NOMO-1 (cell line): ENCODE results near the gene DNASE1L2.
A peak's percentile ranks its signal among the peaks of the same experiment; 100 is the strongest.
"Not testable (repeated sequence)": the region's sequence is repeated elsewhere in the genome, so short reads cannot be mapped to it uniquely, and the experiment has no call there.

Source experiments
- DNase-seq, 2 experiments: peaks; one replicate each; lab custom pipeline; 2025; ENCODE audit not compliant: unreplicated experiment in 2 of 2; lab: John Stamatoyannopoulos, UW

The DNASE1L2 gene

DNA sequence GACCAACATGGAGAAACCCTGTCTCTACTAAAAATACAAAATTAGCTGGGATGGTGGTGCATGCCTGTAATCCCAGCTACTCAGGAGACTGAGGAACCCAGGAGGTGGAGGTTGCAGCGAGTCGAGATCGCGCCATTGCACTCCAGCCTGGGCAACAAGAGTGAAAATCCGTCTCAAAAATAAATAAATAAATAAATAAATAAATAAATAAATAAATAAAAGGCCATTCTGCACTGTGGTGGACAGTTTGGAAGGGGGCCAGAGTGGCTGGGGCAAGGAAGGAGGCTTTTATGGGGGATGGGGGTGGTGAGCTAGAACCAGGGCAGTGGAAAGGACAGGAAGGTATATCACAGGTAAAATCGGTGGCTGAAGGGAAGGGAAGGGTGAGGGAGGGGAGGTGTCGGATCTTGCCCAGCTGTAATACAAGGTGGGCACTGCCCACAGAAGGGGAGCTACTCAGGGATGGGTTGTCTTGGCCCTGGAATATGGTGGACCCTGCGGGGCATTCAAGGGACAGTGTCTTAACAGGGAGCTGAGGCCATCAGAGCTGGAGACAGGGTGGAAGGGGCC, 33.0 kb upstream of the DNASE1L2 start:
- not testable (repeated sequence) for DNase-seq

DNA sequence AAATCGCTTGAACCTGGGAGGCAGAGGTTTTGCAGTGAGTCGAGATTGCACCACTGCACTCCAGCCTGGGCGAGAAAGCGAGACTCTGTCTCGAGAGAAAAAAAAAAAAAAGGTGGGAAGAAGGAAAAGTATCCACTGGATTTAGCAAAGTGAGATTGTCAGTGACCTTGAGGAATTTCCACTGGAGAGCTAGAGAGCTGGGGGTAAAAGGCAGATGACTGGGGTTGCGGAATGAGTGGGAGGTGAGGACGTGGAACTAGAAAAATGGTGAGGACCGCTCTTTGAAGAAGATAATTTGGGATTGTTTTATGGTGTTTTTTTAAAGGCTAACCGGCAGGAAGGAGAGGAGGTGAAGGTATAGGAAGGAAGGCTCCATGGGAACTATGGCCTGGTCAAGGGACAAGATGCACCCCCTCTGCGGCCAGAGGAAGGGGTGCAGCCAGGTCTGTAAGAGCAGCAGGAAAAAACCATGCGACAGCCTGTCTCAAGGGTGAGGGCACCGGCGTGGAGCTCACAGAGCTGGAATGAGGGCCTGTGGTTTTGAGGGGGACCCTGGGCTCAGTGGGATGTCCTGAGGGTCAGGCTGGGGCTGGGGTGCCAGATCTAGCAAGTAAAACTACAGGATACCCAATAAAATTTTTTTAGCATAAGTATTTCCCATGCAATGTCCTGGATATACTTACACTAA, 31.7 kb upstream of the DNASE1L2 start:
- no peak for DNase-seq

DNA sequence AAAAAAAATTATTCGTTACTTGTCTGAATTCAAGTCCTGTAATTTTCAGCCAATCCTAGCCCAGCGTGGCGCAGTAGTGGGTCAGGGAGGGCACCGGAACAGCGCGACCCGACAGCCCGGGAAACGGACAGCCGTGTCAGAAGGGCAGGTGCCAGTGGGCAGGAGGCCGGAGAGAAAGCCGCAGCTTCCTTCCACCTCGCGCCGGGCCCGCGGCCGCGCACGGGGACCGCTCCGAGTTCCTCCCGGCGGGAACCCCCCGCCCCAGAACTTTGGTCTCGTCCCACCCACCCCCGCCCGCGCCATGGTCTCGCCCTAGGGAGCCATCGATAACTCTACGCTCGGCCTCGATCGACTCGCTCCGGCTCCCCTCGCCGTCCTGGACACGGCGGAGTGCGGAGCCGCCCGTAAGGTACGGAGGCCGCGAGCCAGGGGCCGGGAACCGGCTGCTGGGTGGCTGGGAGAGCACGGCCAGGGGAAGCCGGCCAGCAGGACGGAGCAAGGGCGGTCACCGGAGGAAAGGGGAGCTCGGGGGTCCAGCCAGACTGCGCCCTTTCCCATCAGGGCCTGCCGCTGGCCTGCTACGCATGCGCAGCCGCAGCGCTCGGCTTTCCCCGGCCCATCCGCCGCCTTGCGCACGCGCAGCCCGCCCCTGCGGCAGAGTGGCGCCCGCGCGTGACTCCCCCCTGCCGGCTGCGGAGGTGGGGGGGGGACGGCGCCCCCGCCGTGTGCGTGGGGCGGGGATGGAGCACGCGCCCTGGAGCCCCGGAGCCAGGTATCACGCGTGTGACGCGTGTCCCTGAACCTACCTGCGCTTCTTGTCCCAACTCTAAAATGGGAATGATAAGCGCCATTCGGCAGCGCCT, 30.9 kb upstream of the DNASE1L2 start, which contains the start of gene MLST8:
MLST8 (plus strand) TSS at position 351 of the 863 bp plus-strand sequence. CDS start 632 bp downstream, outside the sequence.
- peak; percentile 74 to 82 for DNase-seq

DNA sequence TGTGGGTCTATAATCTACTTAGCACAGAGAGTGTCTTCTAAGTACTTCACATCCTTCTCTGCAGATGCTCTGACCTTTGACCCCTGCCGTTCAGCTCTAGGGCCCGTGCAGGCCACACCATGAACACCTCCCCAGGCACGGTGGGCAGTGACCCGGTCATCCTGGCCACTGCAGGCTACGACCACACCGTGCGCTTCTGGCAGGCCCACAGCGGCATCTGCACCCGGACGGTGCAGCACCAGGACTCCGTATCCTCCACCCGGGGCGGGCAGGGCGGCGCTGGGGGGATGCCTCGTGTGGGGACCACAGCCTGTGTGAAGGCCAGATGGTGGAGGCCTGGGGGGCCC, 30.3 kb upstream of the DNASE1L2 start:
- no peak for DNase-seq

DNA sequence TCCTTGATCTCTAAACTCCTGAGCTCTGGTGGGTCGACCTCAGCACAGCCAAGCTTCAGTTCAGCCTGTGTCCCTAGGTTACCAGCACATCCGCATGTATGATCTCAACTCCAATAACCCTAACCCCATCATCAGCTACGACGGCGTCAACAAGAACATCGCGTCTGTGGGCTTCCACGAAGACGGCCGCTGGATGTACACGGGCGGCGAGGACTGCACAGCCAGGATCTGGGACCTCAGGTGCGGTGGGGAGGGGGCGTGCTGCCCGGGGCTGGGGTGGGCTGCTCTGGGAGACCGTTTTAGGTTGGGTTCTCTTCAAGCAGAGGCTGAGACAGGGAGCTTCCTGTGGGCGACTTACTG, 29.8 kb upstream of the DNASE1L2 start:
- no peak for DNase-seq

DNA sequence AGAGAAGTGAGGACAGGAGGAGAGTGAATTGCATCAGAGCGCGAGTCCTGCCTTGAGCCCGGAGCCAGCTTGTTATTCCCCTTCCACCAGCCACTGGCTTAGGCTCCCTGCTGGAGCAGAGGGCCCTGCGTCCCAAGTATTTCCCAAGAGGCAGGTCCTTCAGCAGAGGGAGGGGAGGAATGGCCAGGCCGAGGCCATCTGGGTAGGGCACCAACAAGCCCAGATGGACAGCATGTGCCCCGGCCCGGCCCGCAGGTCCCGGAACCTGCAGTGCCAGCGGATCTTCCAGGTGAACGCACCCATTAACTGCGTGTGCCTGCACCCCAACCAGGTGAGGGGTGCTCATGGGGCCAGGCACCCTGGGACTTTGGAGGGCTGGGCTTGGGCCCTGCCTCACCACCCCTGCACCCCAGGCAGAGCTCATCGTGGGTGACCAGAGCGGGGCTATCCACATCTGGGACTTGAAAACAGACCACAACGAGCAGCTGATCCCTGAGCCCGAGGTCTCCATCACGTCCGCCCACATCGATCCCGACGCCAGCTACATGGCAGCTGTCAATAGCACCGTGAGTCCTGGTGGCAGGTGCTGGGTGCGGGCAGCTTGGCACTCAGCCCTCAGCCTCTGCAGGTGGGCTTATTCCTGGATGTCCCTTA, 29.3 kb upstream of the DNASE1L2 start:
- no peak for DNase-seq

DNA sequence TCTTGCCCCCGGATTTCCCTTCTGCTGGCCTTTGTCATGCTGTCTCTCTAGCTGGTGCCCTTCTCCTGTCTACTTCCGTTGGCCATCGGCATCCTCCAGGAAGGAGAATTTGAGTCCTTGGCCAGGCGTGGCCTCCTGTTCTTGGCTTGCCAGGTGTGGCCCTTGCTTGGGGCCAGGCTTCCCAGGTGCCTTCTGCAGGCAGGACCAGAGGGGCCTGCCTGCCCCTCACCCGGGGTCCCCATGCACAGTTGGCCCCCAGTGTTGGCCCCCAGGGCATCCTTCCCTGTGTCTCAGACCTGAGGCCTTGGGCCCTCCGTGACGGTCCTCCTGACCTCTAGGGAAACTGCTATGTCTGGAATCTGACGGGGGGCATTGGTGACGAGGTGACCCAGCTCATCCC, 28.4 kb upstream of the DNASE1L2 start:
- no peak for DNase-seq

DNA sequence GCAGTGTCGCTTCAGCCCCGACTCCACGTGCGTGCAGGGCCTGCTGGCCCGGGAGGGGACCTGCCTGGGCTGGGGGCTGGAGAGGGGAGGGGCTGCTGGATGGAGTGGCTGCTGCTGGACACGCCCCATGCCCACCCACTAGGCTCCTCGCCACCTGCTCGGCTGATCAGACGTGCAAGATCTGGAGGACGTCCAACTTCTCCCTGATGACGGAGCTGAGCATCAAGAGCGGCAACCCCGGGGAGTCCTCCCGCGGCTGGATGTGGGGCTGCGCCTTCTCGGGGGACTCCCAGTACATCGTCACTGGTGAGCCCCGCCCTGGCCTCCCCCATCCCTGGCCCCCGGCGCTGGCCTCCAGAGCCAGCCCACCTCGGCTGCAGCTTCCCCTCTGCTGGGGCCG, 27.9 kb upstream of the DNASE1L2 start:
- DNase-seq, result no peak

DNA sequence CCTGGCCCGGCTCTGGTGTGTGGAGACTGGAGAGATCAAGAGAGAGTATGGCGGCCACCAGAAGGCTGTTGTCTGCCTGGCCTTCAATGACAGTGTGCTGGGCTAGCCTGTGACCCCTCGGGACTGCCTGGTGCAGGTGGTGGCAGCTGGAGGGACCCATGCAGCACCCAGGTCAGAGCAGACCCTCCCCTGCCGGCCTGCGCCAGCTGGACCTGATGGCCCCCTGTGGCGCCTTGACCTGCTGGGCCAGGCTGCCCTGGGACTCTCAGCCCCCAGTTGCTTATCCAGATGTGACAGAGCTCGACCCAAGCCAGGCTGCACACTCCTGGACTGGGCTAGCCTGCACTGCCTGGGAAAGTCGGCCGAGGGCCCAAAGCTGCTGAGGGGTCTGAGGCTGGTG, 27.5 kb upstream of the DNASE1L2 start:
- no peak for DNase-seq

DNA sequence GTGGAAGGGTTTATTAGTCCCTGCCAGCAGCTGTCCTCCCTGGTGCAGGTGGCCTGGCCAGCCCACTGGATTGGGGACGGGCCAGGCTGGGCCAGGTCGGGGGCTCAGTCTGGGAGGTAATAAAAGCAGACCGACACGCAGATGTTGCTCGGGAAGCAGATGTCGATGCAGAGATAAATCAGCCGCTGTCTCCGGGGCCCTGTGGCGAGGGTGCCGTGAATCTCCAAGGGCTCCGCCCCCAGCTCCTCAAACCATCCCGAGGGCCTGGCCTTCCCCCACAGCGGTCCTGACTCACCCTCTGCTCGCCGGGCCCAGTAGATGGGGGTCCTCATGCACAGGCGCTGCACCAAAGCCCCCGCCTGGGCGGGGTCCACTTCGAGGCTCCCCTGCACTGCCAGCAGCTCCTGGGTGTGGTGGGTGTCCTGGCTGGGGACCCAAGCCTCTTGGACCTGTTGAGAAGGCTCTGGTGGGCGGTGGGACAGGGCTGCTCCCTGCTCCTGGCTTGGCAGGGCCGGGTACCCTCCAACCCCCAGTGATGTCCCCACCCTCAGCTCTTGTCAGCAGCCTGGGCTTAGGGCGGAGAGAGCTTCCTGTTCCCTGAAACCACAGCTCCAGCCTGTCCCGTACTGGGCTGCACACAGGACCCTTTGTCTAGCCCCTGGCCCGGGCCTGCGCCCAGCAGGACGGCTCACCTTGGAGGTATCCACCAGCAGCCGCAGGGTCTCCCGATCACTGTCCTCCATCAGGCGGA, 26.8 kb upstream of the DNASE1L2 start:
- DNase-seq, result no peak

DNA sequence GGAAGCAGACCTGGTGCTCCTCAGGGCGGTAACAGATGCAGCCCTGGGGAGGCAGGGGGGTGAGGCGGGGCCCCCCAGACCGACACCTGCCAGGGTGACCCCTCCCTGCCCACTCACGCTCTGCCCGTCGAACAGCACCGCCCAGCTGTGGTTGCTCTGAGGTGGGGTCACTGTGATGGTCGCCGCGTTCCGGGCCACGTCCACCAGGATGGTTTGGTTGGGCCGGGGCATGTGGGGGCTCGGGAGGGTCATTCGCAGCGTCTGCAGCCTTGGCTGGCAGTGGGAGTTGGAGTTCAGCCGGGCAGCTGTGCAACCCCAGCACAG, 26.3 kb upstream of the DNASE1L2 start:
- DNase-seq, result no peak

DNA sequence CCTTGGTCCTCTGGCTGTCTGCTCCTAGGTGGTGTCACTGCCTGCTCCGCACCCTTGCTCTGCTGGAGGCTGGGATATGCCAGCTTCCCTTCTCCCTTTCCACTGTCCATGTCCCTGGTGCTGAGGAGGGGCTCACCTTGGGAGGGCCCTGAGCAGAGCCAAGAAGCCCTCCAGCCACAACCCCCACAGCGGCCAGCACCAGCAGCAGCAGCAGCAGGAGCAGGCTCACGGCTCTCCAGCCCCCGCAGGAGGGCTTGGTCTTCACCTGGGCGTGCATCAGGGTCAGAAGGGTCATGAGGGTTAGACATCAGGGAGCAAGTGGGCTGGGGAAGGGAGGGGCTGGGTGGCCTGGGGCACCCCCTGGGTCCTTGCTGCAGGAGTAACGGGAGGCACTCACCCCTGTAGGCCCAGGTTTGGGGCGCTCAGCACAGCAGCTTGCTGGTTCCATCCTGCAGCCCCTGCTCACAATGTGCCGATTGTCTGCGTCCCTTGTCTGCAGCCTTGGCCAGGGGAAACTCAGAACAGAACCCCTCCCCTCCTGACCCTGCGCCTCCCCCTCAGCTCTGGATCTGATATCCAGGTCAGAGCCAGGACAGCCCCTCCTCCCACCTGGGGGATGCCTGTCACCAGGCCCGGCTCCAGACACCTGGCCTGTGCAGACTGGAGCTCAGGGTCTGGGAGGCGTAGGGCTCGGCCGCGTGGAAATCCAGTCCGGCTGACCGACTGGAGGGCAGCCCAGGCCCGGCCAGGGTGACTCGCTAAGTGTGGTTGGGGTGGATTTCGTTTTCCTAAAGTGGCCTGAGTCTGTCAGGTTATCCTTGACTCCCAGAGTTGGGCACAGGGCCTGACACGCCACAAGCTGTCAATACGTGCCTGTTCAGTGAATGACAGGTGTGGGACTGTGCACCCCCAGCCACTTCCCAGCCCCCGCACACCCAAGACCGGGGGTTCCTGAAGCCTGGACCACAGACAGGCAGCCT, 25.6 kb upstream of the DNASE1L2 start, which contains the start of gene BRICD5:
BRICD5 (minus strand) TSS at position 478 of the 980 bp plus-strand sequence; CDS start at position 448, 30 bp downstream.
- DNase-seq, result no peak

DNA sequence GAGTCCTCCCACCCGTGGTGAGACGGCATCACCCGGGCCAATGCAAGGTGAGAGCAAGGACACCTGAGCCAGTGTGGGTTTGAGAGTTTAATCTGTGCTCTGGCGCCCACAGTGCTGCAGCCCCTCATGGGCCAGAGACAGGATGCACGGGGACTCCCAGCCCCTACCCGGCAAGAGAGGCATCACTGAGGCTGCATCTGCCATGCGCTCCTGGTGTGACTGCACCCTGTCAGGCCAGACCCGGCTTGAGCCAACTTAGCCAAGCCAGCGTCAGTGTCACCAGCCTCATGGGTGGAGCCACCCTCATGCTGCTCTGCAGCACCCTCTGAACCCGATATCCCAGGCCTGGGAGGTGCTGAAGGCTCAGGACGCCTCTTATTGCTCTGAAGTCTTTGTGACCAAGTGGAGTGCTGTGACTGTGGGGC, 24.3 kb upstream of the DNASE1L2 start:
- no peak for DNase-seq

DNA sequence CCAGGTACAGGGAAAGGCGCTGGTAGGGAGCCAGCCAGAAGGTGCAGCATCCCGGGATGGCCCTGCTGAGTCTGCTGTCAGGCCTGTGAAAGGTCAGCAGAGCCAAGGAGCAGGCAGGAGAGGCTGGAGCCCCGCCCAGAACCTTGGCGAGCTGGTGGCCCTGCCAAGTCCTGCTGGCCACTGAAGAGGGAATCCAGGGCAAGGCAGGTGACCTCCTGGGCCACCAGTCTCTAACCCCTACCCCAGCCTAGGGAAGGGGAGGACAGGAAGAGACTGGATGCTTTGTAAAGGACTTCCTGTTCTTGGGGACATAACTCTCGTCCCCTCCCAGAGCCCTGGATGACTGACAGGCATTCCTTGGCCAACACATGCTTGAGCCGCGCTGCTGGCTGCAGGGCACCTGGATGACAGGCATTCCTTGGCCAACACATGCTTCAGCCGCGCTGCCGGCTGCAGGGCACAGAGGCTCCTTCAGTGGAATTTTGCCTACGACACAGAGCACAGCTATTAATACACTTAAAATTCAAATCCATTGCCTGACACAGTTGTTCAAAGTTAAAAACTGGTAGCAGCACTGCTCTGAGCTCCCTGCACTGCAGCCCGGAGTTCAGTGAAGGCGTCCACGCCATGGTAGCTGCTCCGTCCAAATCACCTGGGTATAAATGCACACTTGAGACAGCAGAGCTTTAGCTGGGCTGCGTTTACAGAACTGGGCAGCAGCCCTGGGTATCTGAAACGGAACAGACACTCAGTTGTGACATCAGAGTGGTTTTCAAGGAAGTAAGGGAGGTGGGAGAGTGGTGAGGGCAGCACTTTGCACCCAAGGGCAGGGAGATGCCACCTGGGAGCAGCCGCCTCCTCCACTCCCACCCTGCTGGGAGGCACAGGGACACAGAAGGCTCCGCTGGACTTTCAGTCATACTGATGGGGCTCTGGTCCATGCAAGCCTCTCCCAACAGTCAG, 23.6 kb upstream of the DNASE1L2 start:
- DNase-seq, result peak; percentile 33 to 50

DNA sequence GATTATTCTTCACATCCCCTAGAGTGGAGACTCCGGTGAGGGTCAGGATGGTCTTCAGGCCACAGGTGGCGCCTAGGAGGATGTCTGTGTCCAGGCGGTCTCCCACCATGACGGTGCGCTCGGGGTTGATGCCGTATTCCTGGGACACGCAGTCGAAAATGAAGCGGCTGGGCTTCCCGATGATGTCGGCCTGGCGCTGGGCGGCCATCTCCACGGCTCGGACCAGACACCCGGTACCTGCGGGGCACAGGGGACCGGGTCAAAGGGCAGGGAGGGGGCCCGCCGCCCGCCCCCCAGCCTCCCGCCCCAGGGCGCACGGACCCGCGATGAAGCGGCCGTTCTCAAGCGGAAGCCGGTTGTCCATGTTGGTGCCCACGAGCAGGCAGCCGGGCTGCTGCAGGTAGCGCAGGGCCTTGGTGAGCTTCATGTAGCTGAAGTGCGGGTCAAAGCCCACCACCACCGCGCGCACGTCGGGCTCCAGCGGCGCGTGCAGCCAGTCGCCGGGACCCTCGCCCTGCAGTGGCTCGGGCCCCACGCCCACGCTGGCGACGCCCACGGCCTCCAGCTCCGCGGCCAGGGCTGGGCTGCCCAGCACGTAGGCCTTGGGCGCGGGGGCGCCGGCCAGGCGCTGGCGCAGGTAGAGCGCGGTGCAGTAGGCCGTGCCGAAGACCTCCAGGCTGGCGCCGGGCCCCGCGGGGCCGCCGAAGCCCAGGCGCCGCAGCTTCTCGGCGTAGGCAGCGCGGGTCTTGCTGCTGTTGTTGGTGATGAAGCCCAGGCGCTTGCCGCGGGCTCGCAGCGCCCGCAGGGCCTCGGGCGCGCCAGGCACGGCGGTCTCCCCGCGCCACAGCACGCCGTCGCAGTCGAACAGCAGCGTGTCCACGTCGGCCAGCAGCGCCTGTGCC, 22.2 kb upstream of the DNASE1L2 start:
- peak in 1 of 2 experiments; percentile 5 for DNase-seq

DNA sequence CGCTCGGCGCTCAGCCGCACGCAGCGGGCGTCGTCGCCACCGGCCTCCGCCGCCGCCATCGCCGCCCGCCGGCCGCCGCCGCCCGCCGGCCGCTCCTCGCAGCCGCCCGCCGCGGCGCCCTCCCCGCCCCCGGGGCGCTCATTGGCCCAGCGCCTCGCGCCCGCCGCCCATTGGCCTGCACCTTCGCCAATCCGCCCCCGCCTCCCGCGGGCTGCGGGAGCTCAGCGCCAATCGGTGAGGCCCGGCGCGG, 21.6 kb upstream of the DNASE1L2 start, which contains the start of gene PGP:
PGP (minus strand) TSS at position 122 of the 250 bp plus-strand sequence; CDS start at position 59, 63 bp downstream.
- DNase-seq, result no peak

DNA sequence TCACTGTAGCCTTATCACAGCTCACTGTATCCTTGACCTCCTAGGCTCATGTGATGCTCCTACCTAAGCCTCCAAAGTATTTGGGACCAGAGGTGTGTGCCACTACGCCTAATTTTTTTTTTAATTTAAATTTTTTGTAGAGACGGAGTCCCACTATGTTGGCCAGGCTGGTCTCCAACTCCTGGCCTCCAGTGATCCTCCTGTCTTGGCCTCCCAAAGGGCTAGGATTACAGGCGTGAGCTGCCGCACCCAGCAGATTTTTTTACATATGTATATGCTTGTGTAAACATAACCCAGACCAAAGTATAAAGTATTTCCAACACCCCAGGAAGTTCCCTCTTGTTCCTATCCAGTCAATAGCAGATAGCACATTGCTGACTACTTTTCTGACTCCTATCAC, 19.9 kb upstream of the DNASE1L2 start:
- no peak for DNase-seq
